ENCODE results near the gene TPST2. TPM values are rescaled to one million over a fixed set of nuclear protein-coding genes. Genes with fewer than 3 reads are reported as not detected.
A peak's percentile ranks its signal among the peaks of the same experiment; 100 is the strongest.

TPST2 gene
- total and polyA plus RNA-seq, 2 experiments from 2014 or later: 31.0 to 36.8 TPM

GRCh38 chr22:26617271-26618199 is 27.6 kb upstream of the TPST2 start, which contains the start of gene CRYBB1:
TSS of gene CRYBB1 (minus strand) at chr22:26618027. CDS start at chr22:26616319, 1,708 bp downstream.
- H3K27me3 ChIP-seq: peaks cover 22% of the 10 kb centered on the region
- no peaks in the 10 kb centered on the region for H3K79me2 ChIP-seq
- H3K9me3 ChIP-seq (ENCODE audit: low read depth): no peaks in the 10 kb centered on the region
- TF ChIP-seq CTCF (IDR thresholded peaks at IDR 0.05; ENCODE audit: poor library complexity) (no peak), EZH2 (IDR thresholded peaks at IDR 0.05; ENCODE audit: borderline replicate concordance) (no peak), EZH2phosphoT487 (IDR thresholded peaks at IDR 0.05; ENCODE audit: low read depth, severe bottlenecking, unreplicated experiment) (no peak)
- H2AFZ ChIP-seq: peak within 1 kb of the TSS; percentile 45
- no peaks in the 10 kb centered on the region for H3K9me2 ChIP-seq (replicated peaks; ENCODE audit: insufficient read depth)
- no peak within 1 kb of the TSS for H3K4me2 ChIP-seq
- H3K4me1 ChIP-seq (ENCODE audit: insufficient read depth): no peaks in the 10 kb centered on the region
- no peak for DNase-seq (ENCODE audit: low spot score)
- H3K4me3 ChIP-seq: no peak within 1 kb of the TSS
- no peak within 1 kb of the TSS for H3K27ac ChIP-seq
- 54% methylated on average over 7 of the region's 7 CpGs for WGBS (ENCODE audit: low lambda C conversion rate, missing lambda C conversion rate)
- no peaks in the 10 kb centered on the region for H3K36me3 ChIP-seq (replicated peaks; ENCODE audit: insufficient read depth, low read depth)
- H4K20me1 ChIP-seq (ENCODE audit: insufficient read depth, poor library complexity, severe bottlenecking): no peaks in the 10 kb centered on the region

- no peak overlapping the region for H3K27ac ChIP-seq
- no peak overlapping the region for H2AFZ ChIP-seq
- H3K4me3 ChIP-seq: no peak overlapping the region
- 38% methylated on average over 2 of the region's 2 CpGs for WGBS (ENCODE audit: low lambda C conversion rate, missing lambda C conversion rate)
- no peak for DNase-seq (ENCODE audit: low spot score)
- H3K9me3 ChIP-seq (ENCODE audit: low read depth): no peaks in the 10 kb centered on the region
- H3K4me2 ChIP-seq: no peak overlapping the region
- H3K79me2 ChIP-seq: no peaks in the 10 kb centered on the region
- H3K36me3 ChIP-seq (replicated peaks; ENCODE audit: insufficient read depth, low read depth): no peaks in the 10 kb centered on the region
- no peak for TF ChIP-seq EZH2phosphoT487 (IDR thresholded peaks at IDR 0.05; ENCODE audit: low read depth, severe bottlenecking, unreplicated experiment)
- TF ChIP-seq EZH2 (IDR thresholded peaks at IDR 0.05; ENCODE audit: borderline replicate concordance): no peak
- TF ChIP-seq CTCF (IDR thresholded peaks at IDR 0.05; ENCODE audit: poor library complexity): no peak
- H3K9me2 ChIP-seq (replicated peaks; ENCODE audit: insufficient read depth): no peaks in the 10 kb centered on the region
- peaks cover 22% of the 10 kb centered on the region for H3K27me3 ChIP-seq
- H4K20me1 ChIP-seq (ENCODE audit: insufficient read depth, poor library complexity, severe bottlenecking): no peaks in the 10 kb centered on the region
- H3K4me1 ChIP-seq (ENCODE audit: insufficient read depth): no peaks in the 10 kb centered on the region
Observed at GRCh38 chr22:26616650-26617049, 26.7 kb upstream of the TPST2 start.

GRCh38 chr22:26615830-26616435 is 26.0 kb upstream of the TPST2 start:
- H3K27ac ChIP-seq: no peak overlapping the region
- TF ChIP-seq EZH2phosphoT487 (IDR thresholded peaks at IDR 0.05; ENCODE audit: low read depth, severe bottlenecking, unreplicated experiment) (no peak), CTCF (IDR thresholded peaks at IDR 0.05; ENCODE audit: poor library complexity) (no peak)
- WGBS (ENCODE audit: low lambda C conversion rate, missing lambda C conversion rate): 93% methylated on average over 11 of the region's 11 CpGs
- peaks cover 22% of the 10 kb centered on the region for H3K27me3 ChIP-seq
- H3K4me1 ChIP-seq (ENCODE audit: insufficient read depth): no peaks in the 10 kb centered on the region
- no peaks in the 10 kb centered on the region for H3K36me3 ChIP-seq (replicated peaks; ENCODE audit: insufficient read depth, low read depth)
- no peak for DNase-seq (ENCODE audit: low spot score)
- H2AFZ ChIP-seq: no peak overlapping the region
- no peaks in the 10 kb centered on the region for H4K20me1 ChIP-seq (ENCODE audit: insufficient read depth, poor library complexity, severe bottlenecking)
- H3K79me2 ChIP-seq: no peaks in the 10 kb centered on the region
- no peaks in the 10 kb centered on the region for H3K9me2 ChIP-seq (replicated peaks; ENCODE audit: insufficient read depth)
- no peak overlapping the region for H3K4me2 ChIP-seq
- H3K9me3 ChIP-seq (ENCODE audit: low read depth): no peaks in the 10 kb centered on the region
- no peak overlapping the region for H3K4me3 ChIP-seq

Data from hepatocyte (in vitro differentiated cells).